Heart right ventricle (tissue), 16 donors: Measurements from ENCODE around the gene CDC42BPA. TPM values are rescaled to one million over a fixed set of nuclear protein-coding genes. Genes with fewer than 3 reads are reported as not detected.

Experiments used
- ATAC-seq, 8 donors: fragments of 200-7000 bp; cut with Tn5 transposase; one replicate each; pipeline ENCODE4 v1.9.1; 2020; ENCODE audit warnings: mild to moderate bottlenecking in 8 of 8, moderate library complexity in 8 of 8, moderate number of reproducible peaks in 1 of 8
- DNase-seq, 2 donors: peaks; one replicate each; pipeline ENCODE4 v3.0.0-alpha.2; 2020
- H3K27ac ChIP-seq, 10 donors: fragments of 200-600 bp; sonication (generic) in 2 of 10; one replicate each; pipeline versions ENCODE4 v1.5.0 to v1.8.0; 2020 to 2022; ENCODE audit warnings: mild to moderate bottlenecking in 3 of 10
- H3K27me3 ChIP-seq, 7 donors: fragments of 200-600 bp; one replicate each; pipeline ENCODE4 v1.8.0; 2021 to 2022; ENCODE audit warnings: mild to moderate bottlenecking in 2 of 7
- H3K36me3 ChIP-seq, 9 donors: fragments of 200-600 bp; sonication (generic) in 1 of 9; one replicate each; pipeline versions ENCODE4 v1.5.0 to v1.8.0; 2020 to 2022; ENCODE audit warnings: mild to moderate bottlenecking in 2 of 9
- H3K4me1 ChIP-seq, 9 donors: fragments of 200-600 bp; sonication (generic) in 1 of 9; one replicate each; pipeline versions ENCODE4 v1.5.0 to v1.8.0; 2020 to 2022; ENCODE audit warnings: mild to moderate bottlenecking in 4 of 9
- H3K4me3 ChIP-seq, 10 donors: fragments of 200-600 bp; sonication (generic) in 2 of 10; one replicate each; pipeline versions ENCODE4 v1.5.0 to v1.8.0; 2020 to 2022; ENCODE audit warnings: mild to moderate bottlenecking in 7 of 10, moderate library complexity in 2 of 10
- H3K9me3 ChIP-seq, 11 donors: fragments of 200-600 bp in 10 of 11; sonication (generic) in 2 of 11; one replicate each; pipeline versions ENCODE4 v1.5.0 to v1.8.0; 2013 to 2022; ENCODE audit warnings: mild to moderate bottlenecking in 2 of 11, control low read depth in 1 of 11, moderate library complexity in 1 of 11
- CTCF ChIP-seq, 9 donors: fragments of 200-600 bp; sonication (generic) in 2 of 9; IDR thresholded peaks; one replicate each; pipeline versions ENCODE4 v1.5.0 to v1.8.0; 2021 to 2022; ENCODE audit warnings: antibody characterized with exemption in 9 of 9, mild to moderate bottlenecking in 5 of 9, moderate library complexity in 1 of 9
- WGBS, 2 donors: extraction: QIAGEN DNeasy Blood & Tissue Kit; methylation state at CpG; one replicate each; pipeline ENCODE4 v1.1.7; 2013; ENCODE audit warnings: inconsistent platforms in 1 of 2; 5-methylcytosine and 5-hydroxymethylcytosine counted together
- intact Hi-C, 10 donors: fragments of 100-400 bp; cut with DNase I; formaldehyde crosslinking; loops; one replicate each; pipeline versions ENCODE4 v1.11.1 to v1.14.2; 2022
- polyA plus RNA-seq, 2 donors: library from polyadenylated mRNA; stranded (reverse); fragments of 200-250 nt; gene quantifications; one replicate each; pipeline ENCODE4 v1.2.3, GENCODE V29; 2013
- total RNA-seq, 10 donors: library from RNA; stranded (reverse); fragmentation: NEBNext Ultra II Directional in 3 of 10; extraction: Animal tissue kit (Norgen Biotek cat#: 25700) in 3 of 10; gene quantifications; one replicate each; pipeline versions ENCODE4 v1.2.1 to v1.2.4, GENCODE V29; 2021 to 2023
- donor health status: Arrhythmogenic right ventricular cardiomyopathy.
- donor health status: ischemic (EF 13 %, LVEDD 7.1; RV severe dilation, severe dysfunction).
- donor health status: healthy with polysubstance abuse.
- donor health status: DM: no; HTN: yes; CAD: no.
- donor health status: DM: no; HTN: no; CAD: no.
- donor health status: ischemic (EF 25% LVEDD 6.9; RV normal size, moderate dysfunction).
- donor health status: ischemic (EF 25% LVEDD 5.7; RV mildly dilated, moderate dysfunction).
- donor health status: healthy.
- donor health status: DM: yes; HTN: yes; CAD: no.
- donor health status: Ischemic cardiomyopathy.
- donor health status: ischemic (EF 35%, LVEDD 5.7; RV mildly dilated, moderate dysfunction).
- donor health status: nonischemic (EF 11% LVEDD 7.7; RV severe dilation, severe dysfunction).
- donor health status: DM: yes; HTN: yes; CAD: no.
- donor health status: PGD.
- donor health status: ischemic (EF 29% LVEDD 5.4; RV normal size, mild dysfunction).
- donor health status: nonischemic (EF 23%, LVEDD 6.1; RV moderate dilation, normal function).

The CDC42BPA gene
- total and polyA plus RNA-seq, 12 donors: 8.6 to 39.5 (median 31.5) TPM

GRCh38 chr1:227311389-227312001 is 6.8 kb downstream of the CDC42BPA start:
- H3K4me3 ChIP-seq: no peak overlapping the region
- 85 to 86% methylated on average over 4 of the region's 4 CpGs for WGBS, 2 donors
- H3K9me3 ChIP-seq: no peaks in the 10 kb centered on the region
- peaks cover 0 to 73% (median 35%) of the 10 kb centered on the region in 9 donors for H3K4me1 ChIP-seq
- H3K36me3 ChIP-seq: no peaks in the 10 kb centered on the region
- intact Hi-C loops: loop anchor here in 3 of 10 donors (5.0 to 10.0 kb wide), 4 partner anchors 69 to 167 kb away; no protein-coding TSS in a partner anchor
- DNase-seq: no peak
- H3K27ac ChIP-seq: peak overlapping the region in 1 of 10 donors; percentile 19
- peaks cover 0 to under 1% (median 0%) of the 10 kb centered on the region in 7 donors for H3K27me3 ChIP-seq
- TF ChIP-seq CTCF (IDR thresholded peaks at IDR 0.05): no peak
- no peak for ATAC-seq

- Histone ChIP-seq H3K4me1 (peaks cover 0 to 78% (median 30%) of the 10 kb centered on the region in 9 donors), H3K9me3 (no peaks in the 10 kb centered on the region), H3K27ac (peak overlapping the region in 1 of 10 donors; percentile 59), H3K4me3 (no peak overlapping the region), H3K36me3 (no peaks in the 10 kb centered on the region), H3K27me3 (no peaks in the 10 kb centered on the region)
- no peak for DNase-seq
- peak in 1 of 8 donors; percentile 32 for ATAC-seq
- WGBS, 2 donors: 78 to 79% methylated on average over 6 of the region's 6 CpGs
- intact Hi-C loops: no loop called here
- TF ChIP-seq CTCF (IDR thresholded peaks at IDR 0.05): no peak
These were observed 9.6 kb downstream of the CDC42BPA start for GRCh38 chr1:227308367-227309336.

- H3K27ac ChIP-seq: no peak overlapping the region
- 81 to 88% methylated on average over 3 of the region's 3 CpGs for WGBS, 2 donors
- no peaks in the 10 kb centered on the region for H3K9me3 ChIP-seq
- no peaks in the 10 kb centered on the region for H3K36me3 ChIP-seq
- no peak overlapping the region for H3K4me3 ChIP-seq
- peaks cover 0 to 65% (median 30%) of the 10 kb centered on the region in 9 donors for H3K4me1 ChIP-seq
- no peak for DNase-seq
- intact Hi-C loops: no loop called here
- no peak for ATAC-seq
- no peaks in the 10 kb centered on the region for H3K27me3 ChIP-seq
- no peak for TF ChIP-seq CTCF (IDR thresholded peaks at IDR 0.05)
These were observed 11.6 kb downstream of the CDC42BPA start for GRCh38 chr1:227306689-227307088.

GRCh38 chr1:227305894-227306626 is 12.2 kb downstream of the CDC42BPA start:
- ATAC-seq (no peak), DNase-seq (no peak)
- no peak overlapping the region for H3K27ac ChIP-seq
- intact Hi-C loops: no loop called here
- no peaks in the 10 kb centered on the region for H3K36me3 ChIP-seq
- no peak for TF ChIP-seq CTCF (IDR thresholded peaks at IDR 0.05)
- WGBS, 2 donors: 95 to 96% methylated on average over 6 of the region's 6 CpGs
- no peaks in the 10 kb centered on the region for H3K27me3 ChIP-seq
- no peaks in the 10 kb centered on the region for H3K9me3 ChIP-seq
- peaks cover 0 to 62% (median 28%) of the 10 kb centered on the region in 9 donors for H3K4me1 ChIP-seq
- H3K4me3 ChIP-seq: no peak overlapping the region
